Panc1 (cell line): ENCODE data around the gene COL4A2. TPM values are rescaled to one million over a fixed set of nuclear protein-coding genes. Genes with fewer than 3 reads are reported as not detected.

Source experiments
- ATAC-seq: fragments of 200-7000 bp; cut with Tn5 transposase; 2 replicates; pipeline ENCODE4 v1.9.1; 2020; ENCODE audit warnings: mild to moderate bottlenecking, moderate library complexity
- BruUV-seq: library from RNA; stranded (reverse); fragments of 400-500 nt; replicated peaks from 2 replicates; lab custom pipeline; 2021; lab: Mats Ljungman, UMichigan
- CTCF ChIA-PET: fragments of 300-600 bp; sonication (Branson Sonifier 250); formaldehyde crosslinking; loops from one replicate; lab custom pipeline; 2022; ENCODE audit warnings: antibody characterized with exemption; lab: Charles Lee
- POLR2A ChIA-PET: fragments of 300-600 bp; sonication (Branson Sonifier 250); formaldehyde crosslinking; loops from one replicate; lab custom pipeline; 2022; ENCODE audit warnings: antibody characterized with exemption; lab: Charles Lee
- DNase-seq: peaks from one replicate; pipeline ENCODE4 v3.0.0-alpha.2; 2010; ENCODE audit warnings: low read depth, low spot score
- H3K27ac ChIP-seq: 2 replicates; pipeline ENCODE4 v1.5.1; 2011; ENCODE audit warnings: mild to moderate bottlenecking, low read length, inconsistent platforms
- H3K27me3 ChIP-seq: fragments of 200-500 bp; sonication (Bioruptor generic); 2 replicates; pipeline ENCODE4 v1.6.0; 2014; ENCODE audit warnings: low read length, inconsistent platforms; ENCODE audit not compliant: control insufficient read depth, insufficient read depth
- H3K36me3 ChIP-seq: fragments of 200-500 bp; sonication (Bioruptor generic); 2 replicates; pipeline ENCODE4 v1.5.1; 2014; ENCODE audit warnings: inconsistent platforms, mild to moderate bottlenecking, low read length, moderate library complexity; ENCODE audit not compliant: control insufficient read depth, insufficient read depth
- H3K4me1 ChIP-seq: 2 replicates; pipeline ENCODE4 v1.5.1; 2011; ENCODE audit warnings: inconsistent platforms, mild to moderate bottlenecking, low read length, moderate library complexity; ENCODE audit not compliant: control insufficient read depth, insufficient read depth
- H3K4me3 ChIP-seq, 2 experiments: 2 replicates each; pipeline ENCODE4 v1.5.1; 2011 to 2012; ENCODE audit warnings: low read depth in 2 of 2, low read length in 2 of 2, mild to moderate bottlenecking in 2 of 2, inconsistent platforms in 1 of 2, moderate library complexity in 1 of 2
- H3K9me3 ChIP-seq: fragments of 200-500 bp; sonication (Bioruptor generic); 2 replicates; pipeline ENCODE4 v1.5.1; 2014; ENCODE audit warnings: low read depth, mild to moderate bottlenecking, inconsistent platforms, low read length, moderate library complexity; ENCODE audit not compliant: control insufficient read depth, insufficient read depth
- POLR2AphosphoS5 ChIP-seq: IDR thresholded peaks from 2 replicates; pipeline ENCODE4 v1.6.1; 2012; ENCODE audit warnings: mild to moderate bottlenecking, low read depth, low read length, moderate library complexity
- SIN3A ChIP-seq: IDR thresholded peaks from 2 replicates; pipeline ENCODE4 v1.6.1; 2012; ENCODE audit warnings: low read depth, mild to moderate bottlenecking, low read length, moderate library complexity, borderline replicate concordance; ENCODE audit not compliant: insufficient read depth
- TCF7L2 ChIP-seq: IDR thresholded peaks from 2 replicates; pipeline ENCODE4 v1.6.1; 2011; ENCODE audit warnings: mild to moderate bottlenecking, low read depth, low read length, inconsistent platforms
- in situ Hi-C: cut with HindIII; loops from 2 replicates; pipeline ENCODE4 v1.10.0; 2016; ENCODE audit warnings: low sequenced_read_pairs, low pct_unique_long_range_greater_than_20kb
- intact Hi-C: fragments of 100-400 bp; cut with micrococcal nuclease; formaldehyde crosslinking; loops from one replicate; pipeline ENCODE4 v1.10.0; 2022; ENCODE audit not compliant: unreplicated experiment
- total RNA-seq: library from RNA; stranded (reverse); gene quantifications from one replicate; pipeline ENCODE4 v1.2.1, GENCODE V29; 2021; ENCODE audit not compliant: unreplicated experiment
- TF ChIP-seq, protein P1 (sequence below): fragments of 450-650 bp; IDR thresholded peaks from 2 replicates; pipeline ENCODE4 v1.5.1; 2017; ENCODE audit warnings: mild to moderate bottlenecking
- TF ChIP-seq, protein P2 (sequence below), 2 experiments: IDR thresholded peaks; 2 replicates each; pipeline ENCODE4 v1.6.1; 2011 to 2012; ENCODE audit warnings: low read depth in 2 of 2, control low read depth in 1 of 2, low read length in 1 of 2, mild to moderate bottlenecking in 1 of 2, moderate library complexity in 1 of 2; ENCODE audit not compliant: insufficient read depth in 1 of 2

COL4A2 gene
- total RNA-seq, 1 experiment from 2014 or later, result 3.0 TPM

DNA sequence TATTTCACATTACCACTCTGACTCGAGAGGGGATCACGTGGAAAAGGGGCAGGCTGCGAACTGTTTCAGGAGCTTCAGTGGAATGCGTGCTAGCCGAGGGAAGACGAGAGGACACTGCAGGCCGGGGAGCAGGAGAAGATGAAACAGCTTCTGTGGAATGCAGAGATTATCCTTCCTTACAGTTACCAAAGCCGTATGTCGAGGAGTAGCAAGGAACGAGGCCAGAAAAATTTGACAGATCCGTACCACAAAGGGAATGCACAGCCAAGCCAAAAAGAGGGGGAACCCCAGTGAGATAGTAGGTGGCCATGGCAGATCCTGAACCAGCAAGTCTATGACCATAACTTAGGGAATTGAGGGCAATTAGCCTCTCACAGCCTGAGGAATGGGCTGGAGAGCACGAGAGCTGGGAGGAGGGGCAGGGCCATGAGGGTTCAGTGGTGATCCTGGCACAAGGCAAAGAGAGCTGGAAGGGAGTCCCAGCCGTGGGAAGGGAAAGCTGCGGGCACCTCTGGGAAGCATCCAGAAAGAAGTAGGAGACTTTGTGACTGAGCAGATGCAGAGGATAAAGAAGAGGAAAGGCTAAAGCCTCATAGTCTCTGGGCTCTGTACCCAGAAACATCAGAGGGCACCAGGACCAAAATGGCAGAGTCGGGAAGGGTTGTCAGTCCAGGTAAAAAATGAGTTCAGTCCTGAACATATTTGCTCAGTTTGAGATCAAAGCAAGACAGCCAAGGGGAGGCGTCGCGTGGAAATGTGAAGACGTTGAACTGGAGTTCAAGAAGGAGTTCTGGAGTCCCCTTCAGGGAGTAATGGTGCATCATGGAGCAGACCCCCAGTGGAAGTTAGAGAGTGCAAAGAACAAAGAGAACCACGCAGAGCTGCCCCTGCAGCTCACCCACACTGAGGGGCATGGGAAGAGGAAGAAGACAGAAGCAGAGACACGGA is 5.2 kb upstream of the COL4A2 start:
- in situ Hi-C loops, result no loop called here
- no peaks in the 10 kb centered on the region for H3K36me3 ChIP-seq
- no peaks in the 10 kb centered on the region for H3K9me3 ChIP-seq
- POLR2A ChIA-PET, result no interaction called here
- no peak for DNase-seq
- ATAC-seq, result no peak
- no peak overlapping the region for H3K27ac ChIP-seq
- H3K27me3 ChIP-seq, result peaks cover 9% of the 10 kb centered on the region
- intact Hi-C loops, result no loop called here
- CTCF ChIA-PET, result no interaction called here
- TF ChIP-seq, protein P1, sequence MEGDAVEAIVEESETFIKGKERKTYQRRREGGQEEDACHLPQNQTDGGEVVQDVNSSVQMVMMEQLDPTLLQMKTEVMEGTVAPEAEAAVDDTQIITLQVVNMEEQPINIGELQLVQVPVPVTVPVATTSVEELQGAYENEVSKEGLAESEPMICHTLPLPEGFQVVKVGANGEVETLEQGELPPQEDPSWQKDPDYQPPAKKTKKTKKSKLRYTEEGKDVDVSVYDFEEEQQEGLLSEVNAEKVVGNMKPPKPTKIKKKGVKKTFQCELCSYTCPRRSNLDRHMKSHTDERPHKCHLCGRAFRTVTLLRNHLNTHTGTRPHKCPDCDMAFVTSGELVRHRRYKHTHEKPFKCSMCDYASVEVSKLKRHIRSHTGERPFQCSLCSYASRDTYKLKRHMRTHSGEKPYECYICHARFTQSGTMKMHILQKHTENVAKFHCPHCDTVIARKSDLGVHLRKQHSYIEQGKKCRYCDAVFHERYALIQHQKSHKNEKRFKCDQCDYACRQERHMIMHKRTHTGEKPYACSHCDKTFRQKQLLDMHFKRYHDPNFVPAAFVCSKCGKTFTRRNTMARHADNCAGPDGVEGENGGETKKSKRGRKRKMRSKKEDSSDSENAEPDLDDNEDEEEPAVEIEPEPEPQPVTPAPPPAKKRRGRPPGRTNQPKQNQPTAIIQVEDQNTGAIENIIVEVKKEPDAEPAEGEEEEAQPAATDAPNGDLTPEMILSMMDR, result no peak
- TF ChIP-seq TCF7L2 (no peak), SIN3A (no peak), POLR2AphosphoS5 (no peak)
- TF ChIP-seq, protein P2, sequence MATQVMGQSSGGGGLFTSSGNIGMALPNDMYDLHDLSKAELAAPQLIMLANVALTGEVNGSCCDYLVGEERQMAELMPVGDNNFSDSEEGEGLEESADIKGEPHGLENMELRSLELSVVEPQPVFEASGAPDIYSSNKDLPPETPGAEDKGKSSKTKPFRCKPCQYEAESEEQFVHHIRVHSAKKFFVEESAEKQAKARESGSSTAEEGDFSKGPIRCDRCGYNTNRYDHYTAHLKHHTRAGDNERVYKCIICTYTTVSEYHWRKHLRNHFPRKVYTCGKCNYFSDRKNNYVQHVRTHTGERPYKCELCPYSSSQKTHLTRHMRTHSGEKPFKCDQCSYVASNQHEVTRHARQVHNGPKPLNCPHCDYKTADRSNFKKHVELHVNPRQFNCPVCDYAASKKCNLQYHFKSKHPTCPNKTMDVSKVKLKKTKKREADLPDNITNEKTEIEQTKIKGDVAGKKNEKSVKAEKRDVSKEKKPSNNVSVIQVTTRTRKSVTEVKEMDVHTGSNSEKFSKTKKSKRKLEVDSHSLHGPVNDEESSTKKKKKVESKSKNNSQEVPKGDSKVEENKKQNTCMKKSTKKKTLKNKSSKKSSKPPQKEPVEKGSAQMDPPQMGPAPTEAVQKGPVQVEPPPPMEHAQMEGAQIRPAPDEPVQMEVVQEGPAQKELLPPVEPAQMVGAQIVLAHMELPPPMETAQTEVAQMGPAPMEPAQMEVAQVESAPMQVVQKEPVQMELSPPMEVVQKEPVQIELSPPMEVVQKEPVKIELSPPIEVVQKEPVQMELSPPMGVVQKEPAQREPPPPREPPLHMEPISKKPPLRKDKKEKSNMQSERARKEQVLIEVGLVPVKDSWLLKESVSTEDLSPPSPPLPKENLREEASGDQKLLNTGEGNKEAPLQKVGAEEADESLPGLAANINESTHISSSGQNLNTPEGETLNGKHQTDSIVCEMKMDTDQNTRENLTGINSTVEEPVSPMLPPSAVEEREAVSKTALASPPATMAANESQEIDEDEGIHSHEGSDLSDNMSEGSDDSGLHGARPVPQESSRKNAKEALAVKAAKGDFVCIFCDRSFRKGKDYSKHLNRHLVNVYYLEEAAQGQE (IDR thresholded peaks at IDR 0.05; ENCODE audit: insufficient read depth in 1 of 2, low read depth in 2 of 2, low read length in 1 of 2), result no peak
- no peak overlapping the region for H3K4me3 ChIP-seq
- H3K4me1 ChIP-seq, result no peaks in the 10 kb centered on the region
- BruUV-seq, result no TSS peak

DNA sequence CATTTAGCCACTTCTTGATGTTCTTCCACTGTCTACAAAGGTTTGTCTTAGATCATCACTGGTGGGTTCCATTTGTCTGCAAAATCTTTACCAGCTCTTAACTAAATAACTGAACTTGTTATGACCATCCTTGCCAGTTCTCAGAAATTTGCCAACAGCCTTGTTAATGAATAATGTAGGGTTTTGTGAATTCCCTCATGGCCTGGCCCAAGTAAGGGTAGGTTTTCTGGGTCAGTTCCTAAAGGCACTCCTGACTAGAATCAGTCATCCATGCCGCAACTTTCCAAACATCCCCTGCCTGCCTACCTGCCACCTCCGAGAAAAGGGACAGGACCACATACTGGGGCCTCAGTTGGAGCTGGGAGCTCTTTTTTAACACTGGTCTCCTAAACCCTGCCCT is 4.1 kb upstream of the COL4A2 start:
- no peaks in the 10 kb centered on the region for H3K9me3 ChIP-seq
- no peak overlapping the region for H3K27ac ChIP-seq
- ChIA-PET POLR2A (no interaction called here), CTCF (no interaction called here)
- no peaks in the 10 kb centered on the region for H3K36me3 ChIP-seq
- intact Hi-C loops, result no loop called here
- no peak for TF ChIP-seq SIN3A
- no peak for TF ChIP-seq TCF7L2
- TF ChIP-seq POLR2AphosphoS5, result no peak
- TF ChIP-seq, protein P2 (IDR thresholded peaks at IDR 0.05; ENCODE audit: insufficient read depth in 1 of 2, low read depth in 2 of 2, low read length in 1 of 2), result no peak
- TF ChIP-seq, protein P1, result no peak
- no peak overlapping the region for H3K4me3 ChIP-seq
- H3K4me1 ChIP-seq, result no peaks in the 10 kb centered on the region
- BruUV-seq, result no TSS peak
- in situ Hi-C loops, result no loop called here
- peaks cover 9% of the 10 kb centered on the region for H3K27me3 ChIP-seq
- DNase-seq (no peak), ATAC-seq (no peak)
